Loucy (cell line): ENCODE results near the gene RPL3.

Experiments used
- H2AFZ ChIP-seq: fragments of 200-600 bp; sonication (generic); 2 replicates; pipeline ENCODE4 v1.6.0; 2016; ENCODE audit warnings: antibody characterized with exemption, mild to moderate bottlenecking, low read length, moderate library complexity
- H3F3A ChIP-seq: fragments of 200-600 bp; 2 replicates; pipeline ENCODE4 v1.6.0; 2016; ENCODE audit warnings: antibody characterized with exemption, low read depth, mild to moderate bottlenecking
- H3K27me3 ChIP-seq: fragments of 200-600 bp; sonication (generic); 2 replicates; pipeline ENCODE4 v1.6.1; 2014; ENCODE audit warnings: low read length, mild to moderate bottlenecking; ENCODE audit not compliant: insufficient read depth, poor library complexity, severe bottlenecking
- H3K36me3 ChIP-seq: fragments of 200-600 bp; sonication (generic); 2 replicates; pipeline ENCODE4 v1.6.1; 2016; ENCODE audit warnings: low read length; ENCODE audit not compliant: insufficient read depth
- H3K4me1 ChIP-seq: fragments of 200-600 bp; sonication (generic); 2 replicates; pipeline ENCODE4 v1.5.1; 2014; ENCODE audit warnings: low read length, mild to moderate bottlenecking; ENCODE audit not compliant: insufficient read depth, poor library complexity, severe bottlenecking
- H3K4me2 ChIP-seq: fragments of 200-600 bp; sonication (generic); 2 replicates; pipeline ENCODE4 v1.6.0; 2014; ENCODE audit warnings: antibody characterized with exemption, low read length, low read depth, mild to moderate bottlenecking; ENCODE audit not compliant: poor library complexity, severe bottlenecking
- H3K4me3 ChIP-seq: fragments of 200-600 bp; sonication (generic); 2 replicates; pipeline ENCODE4 v1.5.1; 2014; ENCODE audit warnings: low read length, mild to moderate bottlenecking, mixed read lengths; ENCODE audit not compliant: poor library complexity, severe bottlenecking
- H3K79me2 ChIP-seq: fragments of 200-600 bp; sonication (generic); 2 replicates; pipeline ENCODE4 v1.6.1; 2014; ENCODE audit warnings: low read length; ENCODE audit not compliant: insufficient read depth
- H3K9ac ChIP-seq: fragments of 200-600 bp; sonication (generic); 2 replicates; pipeline ENCODE4 v1.6.0; 2014; ENCODE audit warnings: mild to moderate bottlenecking, low read depth, low read length, moderate library complexity; ENCODE audit not compliant: poor library complexity, severe bottlenecking
- H3K9me2 ChIP-seq: fragments of 200-600 bp; sonication (generic); replicated peaks from 2 replicates; pipeline ENCODE4 v1.6.1; 2016; ENCODE audit warnings: low read depth, low read length, mixed read lengths
- H3K9me3 ChIP-seq: fragments of 200-600 bp; sonication (generic); 2 replicates; pipeline ENCODE4 v1.6.1; 2014; ENCODE audit warnings: mild to moderate bottlenecking, antibody characterized with exemption, low read length, low read depth; ENCODE audit not compliant: insufficient read depth
- H4K20me1 ChIP-seq: fragments of 200-600 bp; sonication (generic); 2 replicates; pipeline ENCODE4 v1.6.0; 2014; ENCODE audit warnings: antibody characterized with exemption, low read length, mild to moderate bottlenecking; ENCODE audit not compliant: insufficient read depth, poor library complexity, severe bottlenecking
- EZH2phosphoT487 ChIP-seq: fragments of 200-600 bp; IDR thresholded peaks from 2 replicates; pipeline ENCODE4 v1.6.1; 2018; ENCODE audit warnings: antibody characterized with exemption, mild to moderate bottlenecking, moderate library complexity, borderline replicate concordance
- TF ChIP-seq, protein P1 (sequence below): fragments of 200-600 bp; sonication (generic); conservative IDR thresholded peaks from 2 replicates; pipeline ENCODE4 v1.5.1; 2014; ENCODE audit warnings: mild to moderate bottlenecking, antibody characterized with exemption, low read length

The RPL3 gene

DNA sequence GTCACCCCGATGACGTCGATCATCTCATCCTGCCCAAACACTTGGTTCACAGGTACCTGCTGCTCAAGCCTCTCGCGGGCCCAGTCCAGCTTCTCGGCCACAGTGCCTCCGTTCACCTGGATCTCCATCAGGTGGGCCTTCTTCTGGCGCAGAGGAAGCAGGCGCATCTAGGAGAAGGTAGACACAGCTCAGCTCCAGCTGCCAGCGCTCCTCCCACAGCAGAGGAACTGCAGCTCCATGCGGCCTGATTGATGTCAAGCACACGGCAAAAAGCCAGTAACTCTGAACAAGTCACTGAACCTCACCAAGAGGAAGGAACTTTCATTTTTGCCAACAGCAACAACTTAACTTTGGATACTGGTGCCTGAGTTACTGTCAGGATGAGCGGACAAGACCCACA is 4.0 kb downstream of the RPL3 start:
- TF ChIP-seq, protein P1, sequence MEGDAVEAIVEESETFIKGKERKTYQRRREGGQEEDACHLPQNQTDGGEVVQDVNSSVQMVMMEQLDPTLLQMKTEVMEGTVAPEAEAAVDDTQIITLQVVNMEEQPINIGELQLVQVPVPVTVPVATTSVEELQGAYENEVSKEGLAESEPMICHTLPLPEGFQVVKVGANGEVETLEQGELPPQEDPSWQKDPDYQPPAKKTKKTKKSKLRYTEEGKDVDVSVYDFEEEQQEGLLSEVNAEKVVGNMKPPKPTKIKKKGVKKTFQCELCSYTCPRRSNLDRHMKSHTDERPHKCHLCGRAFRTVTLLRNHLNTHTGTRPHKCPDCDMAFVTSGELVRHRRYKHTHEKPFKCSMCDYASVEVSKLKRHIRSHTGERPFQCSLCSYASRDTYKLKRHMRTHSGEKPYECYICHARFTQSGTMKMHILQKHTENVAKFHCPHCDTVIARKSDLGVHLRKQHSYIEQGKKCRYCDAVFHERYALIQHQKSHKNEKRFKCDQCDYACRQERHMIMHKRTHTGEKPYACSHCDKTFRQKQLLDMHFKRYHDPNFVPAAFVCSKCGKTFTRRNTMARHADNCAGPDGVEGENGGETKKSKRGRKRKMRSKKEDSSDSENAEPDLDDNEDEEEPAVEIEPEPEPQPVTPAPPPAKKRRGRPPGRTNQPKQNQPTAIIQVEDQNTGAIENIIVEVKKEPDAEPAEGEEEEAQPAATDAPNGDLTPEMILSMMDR: no peak
- TF ChIP-seq EZH2phosphoT487: no peak
- peaks cover 77% of the 10 kb centered on the region for H4K20me1 ChIP-seq
- no peak overlapping the region for H2AFZ ChIP-seq
- no peaks in the 10 kb centered on the region for H3K9me3 ChIP-seq
- H3K79me2 ChIP-seq: peaks cover 75% of the 10 kb centered on the region
- peaks cover 68% of the 10 kb centered on the region for H3K36me3 ChIP-seq
- peaks cover 46% of the 10 kb centered on the region for H3K4me1 ChIP-seq
- H3K9ac ChIP-seq: no peak overlapping the region
- peak overlapping the region; percentile 92 for H3K4me2 ChIP-seq
- peak overlapping the region; percentile 99 for H3K4me3 ChIP-seq
- H3K27me3 ChIP-seq: peaks cover 11% of the 10 kb centered on the region
- H3K9me2 ChIP-seq: no peaks in the 10 kb centered on the region
- H3F3A ChIP-seq: peaks cover 10% of the 10 kb centered on the region

GRCh38 chr22:39314251-39314971 is 5.0 kb downstream of the RPL3 start:
- H3K4me1 ChIP-seq: peaks cover 46% of the 10 kb centered on the region
- peak overlapping the region; percentile 34 for H3K9ac ChIP-seq
- H3K79me2 ChIP-seq: peaks cover 75% of the 10 kb centered on the region
- peak overlapping the region; percentile 99 for H3K4me3 ChIP-seq
- no peak for TF ChIP-seq EZH2phosphoT487
- TF ChIP-seq, protein P1: no peak
- peaks cover 68% of the 10 kb centered on the region for H3K36me3 ChIP-seq
- no peak overlapping the region for H2AFZ ChIP-seq
- H3K9me3 ChIP-seq: no peaks in the 10 kb centered on the region
- peaks cover 77% of the 10 kb centered on the region for H4K20me1 ChIP-seq
- peak overlapping the region; percentile 92 for H3K4me2 ChIP-seq
- H3K27me3 ChIP-seq: peaks cover 10% of the 10 kb centered on the region
- peaks cover 10% of the 10 kb centered on the region for H3F3A ChIP-seq
- H3K9me2 ChIP-seq: no peaks in the 10 kb centered on the region

DNA sequence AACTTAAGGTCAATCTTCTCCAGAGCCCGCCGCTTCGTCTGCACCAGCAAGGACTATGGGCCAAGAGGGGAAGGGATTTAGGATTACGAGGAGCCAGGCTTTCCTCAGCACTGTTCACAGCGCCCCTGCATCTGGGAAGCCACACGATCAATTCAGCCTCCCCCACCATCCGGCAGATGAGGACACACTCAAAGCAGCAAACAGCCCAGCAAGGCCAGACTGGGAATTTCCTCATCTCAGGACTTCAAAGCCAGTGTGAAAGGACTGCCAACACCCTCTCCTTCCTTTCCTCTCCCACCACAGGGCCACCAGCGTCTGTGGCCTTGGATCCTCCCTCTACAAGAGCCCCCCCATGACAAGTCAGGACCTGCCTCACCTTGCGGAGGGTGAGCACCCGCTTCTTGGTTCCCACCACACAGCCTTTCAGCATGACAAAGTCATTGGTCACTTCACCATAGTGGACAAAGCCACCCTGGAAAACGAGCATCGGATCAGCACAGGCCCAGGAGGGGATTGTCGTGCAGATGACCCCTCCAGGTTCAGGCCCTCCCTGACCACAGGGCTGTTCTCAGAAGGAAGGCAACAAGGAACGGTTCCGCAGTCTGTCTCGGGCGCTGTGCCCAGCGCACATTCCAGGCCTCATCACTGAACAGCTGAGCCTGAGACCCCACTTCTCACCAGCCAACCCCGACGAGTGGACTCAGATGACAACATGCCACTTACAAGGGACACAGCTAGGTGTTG is 6.0 kb downstream of the RPL3 start:
- Histone ChIP-seq H3F3A (peaks cover 10% of the 10 kb centered on the region), H3K9ac (peak overlapping the region; percentile 34), H3K4me2 (peak overlapping the region; percentile 92), H4K20me1 (peaks cover 68% of the 10 kb centered on the region), H3K9me3 (no peaks in the 10 kb centered on the region), H3K4me1 (peaks cover 46% of the 10 kb centered on the region), H3K27me3 (peaks cover under 1% of the 10 kb centered on the region), H2AFZ (no peak overlapping the region), H3K4me3 (peak overlapping the region; percentile 99), H3K36me3 (peaks cover 71% of the 10 kb centered on the region), H3K9me2 (no peaks in the 10 kb centered on the region), H3K79me2 (peaks cover 66% of the 10 kb centered on the region)
- TF ChIP-seq, protein P1: no peak
- TF ChIP-seq EZH2phosphoT487: no peak
